GM12878 (cell line): ENCODE measurements around the gene ATG101. TPM values are rescaled to one million over a fixed set of nuclear protein-coding genes. Genes with fewer than 3 reads are reported as not detected.

Experiments
- ATAC-seq: fragments of 200-7000 bp; cut with Tn5 transposase; 3 replicates; pipeline ENCODE4 v1.9.1; 2020; ENCODE audit warnings: mild to moderate bottlenecking, moderate library complexity
- BruUV-seq: library from RNA; stranded (reverse); fragments of 400-500 nt; replicated peaks from 2 replicates; lab custom pipeline; 2021; lab: Mats Ljungman, UMichigan
- CTCF ChIA-PET: fragments of 300-600 bp; sonication (Branson Sonifier 250); formaldehyde crosslinking; extraction: SDS; loops from one replicate; lab custom pipeline; 2021; ENCODE audit warnings: inconsistent platforms; lab: Yijun Ruan, JAX
- POLR2A ChIA-PET: fragments of 350-600 bp; formaldehyde crosslinking; extraction: SDS; loops from one replicate; lab custom pipeline; 2021; ENCODE audit warnings: inconsistent platforms; lab: Charles Lee
- RAD21 ChIA-PET: fragments of 300-600 bp; sonication (Branson Sonifier 250); formaldehyde crosslinking; loops from one replicate; lab custom pipeline; 2023; ENCODE audit warnings: antibody characterized with exemption; ENCODE audit not compliant: unreplicated experiment; lab: Charles Lee
- SMC1A ChIA-PET: fragments of 300-600 bp; sonication (Branson Sonifier 250); formaldehyde crosslinking; loops from one replicate; lab custom pipeline; 2023; ENCODE audit not compliant: unreplicated experiment, uncharacterized antibody; lab: Charles Lee
- DNase-seq: peaks from one replicate; pipeline ENCODE4 v3.0.0-alpha.2; 2011; ENCODE audit warnings: low read depth, low spot score
- FAIRE-seq: peaks from 3 replicates; lab custom pipeline; 2011; peaks lifted over from hg19 to GRCh38; lab: Jason Lieb, UNC
- H2AFZ ChIP-seq: 2 replicates; pipeline ENCODE4 v1.6.0; 2011; ENCODE audit warnings: low read depth, low read length, control low read depth; ENCODE audit not compliant: control insufficient read depth
- H3K27ac ChIP-seq: 2 replicates; pipeline ENCODE4 v1.5.1; 2011; ENCODE audit warnings: control low read depth; ENCODE audit not compliant: control insufficient read depth, insufficient read depth
- H3K27me3 ChIP-seq, 2 experiments: replicated peaks in 1 of 2; 2 replicates each; pipeline versions ENCODE4 v1.6.0 to v1.6.1; 2011; ENCODE audit warnings: low read length in 1 of 2; ENCODE audit not compliant: control insufficient read depth in 2 of 2, insufficient read depth in 2 of 2
- H3K36me3 ChIP-seq, 2 experiments: 2 replicates each; pipeline ENCODE4 v1.5.1; 2011; ENCODE audit warnings: low read length in 1 of 2; ENCODE audit not compliant: control insufficient read depth in 2 of 2, insufficient read depth in 2 of 2
- H3K4me1 ChIP-seq: 2 replicates; pipeline ENCODE4 v1.6.1; 2011; ENCODE audit warnings: mild to moderate bottlenecking, low read length, moderate library complexity, mixed read lengths; ENCODE audit not compliant: control insufficient read depth, insufficient read depth
- H3K4me2 ChIP-seq: 2 replicates; pipeline ENCODE4 v1.6.0; 2011; ENCODE audit warnings: control low read depth; ENCODE audit not compliant: control insufficient read depth, insufficient read depth
- H3K4me3 ChIP-seq: fragments of 200-600 bp; sonication (generic); 2 replicates; pipeline ENCODE4 v1.5.1; 2016
- H3K79me2 ChIP-seq: 2 replicates; pipeline ENCODE4 v1.6.0; 2011; ENCODE audit warnings: low read length; ENCODE audit not compliant: control insufficient read depth, insufficient read depth
- H3K9ac ChIP-seq: 2 replicates; pipeline ENCODE4 v1.8.0; 2011; ENCODE audit warnings: low read length, control low read depth, mixed read lengths; ENCODE audit not compliant: control insufficient read depth, insufficient read depth
- H3K9me3 ChIP-seq: replicated peaks from 3 replicates; pipeline ENCODE4 v1.5.1; 2011; ENCODE audit warnings: mild to moderate bottlenecking, low read length; ENCODE audit not compliant: control insufficient read depth, insufficient read depth
- H4K20me1 ChIP-seq: 2 replicates; pipeline ENCODE4 v1.6.0; 2011; ENCODE audit not compliant: control insufficient read depth, insufficient read depth
- EED ChIP-seq: sonication (generic); IDR thresholded peaks from 2 replicates; pipeline ENCODE4 v1.6.1; 2016; ENCODE audit warnings: antibody characterized with exemption, low read depth
- ETV6 ChIP-seq, 2 experiments: fragments of 450-650 bp in 1 of 2; IDR thresholded peaks in 1 of 2; conservative IDR thresholded peaks in 1 of 2; 2 replicates each; pipeline ENCODE4 v1.6.1; 2014; ENCODE audit warnings: antibody characterized with exemption in 1 of 2, borderline replicate concordance in 1 of 2, low read depth in 1 of 2, mild to moderate bottlenecking in 1 of 2, moderate library complexity in 1 of 2
- GATAD2B ChIP-seq: fragments of 450-650 bp; conservative IDR thresholded peaks from 2 replicates; pipeline ENCODE4 v1.6.1; 2017; ENCODE audit warnings: low read depth, mild to moderate bottlenecking, moderate library complexity
- IKZF1 ChIP-seq: fragments of 450-650 bp; conservative IDR thresholded peaks from 2 replicates; pipeline ENCODE4 v1.6.1; 2017; ENCODE audit warnings: antibody characterized with exemption, mild to moderate bottlenecking
- IKZF2 ChIP-seq, 2 experiments: fragments of 450-650 bp; IDR thresholded peaks; 2 replicates each; pipeline ENCODE4 v1.6.1; 2017; ENCODE audit warnings: mild to moderate bottlenecking in 2 of 2, moderate library complexity in 2 of 2
- IRF4 ChIP-seq: IDR thresholded peaks from 2 replicates; pipeline ENCODE4 v1.6.1; 2011; ENCODE audit warnings: low read depth, low read length
- KLF5 ChIP-seq: fragments of 450-650 bp; IDR thresholded peaks from 2 replicates; pipeline ENCODE4 v1.6.1; 2014; ENCODE audit warnings: mild to moderate bottlenecking; ENCODE audit not compliant: partially characterized antibody
- MXI1 ChIP-seq: fragments of 150-350 bp; IDR thresholded peaks from 2 replicates; pipeline ENCODE4 v1.6.1; 2011; ENCODE audit warnings: low read depth, mild to moderate bottlenecking, inconsistent platforms, low read length, improper control_type of control experiment
- NFYB ChIP-seq: IDR thresholded peaks from 2 replicates; pipeline ENCODE4 v1.6.1; 2011; ENCODE audit warnings: low read depth, mild to moderate bottlenecking, low read length, improper control_type of control experiment, moderate library complexity; ENCODE audit not compliant: insufficient read depth
- POLR2AphosphoS2 ChIP-seq: IDR thresholded peaks from 2 replicates; pipeline ENCODE4 v1.6.1; 2011; ENCODE audit warnings: low read depth, mild to moderate bottlenecking, low read length, improper control_type of control experiment, moderate library complexity
- PRDM15 ChIP-seq: fragments of 450-650 bp; formaldehyde crosslinking; IDR thresholded peaks from 2 replicates; pipeline ENCODE4 v1.4.0; 2020; ENCODE audit warnings: mild to moderate bottlenecking, moderate library complexity
- SRF ChIP-seq, 2 experiments: IDR thresholded peaks; 2 replicates each; pipeline ENCODE4 v1.6.1; 2011; ENCODE audit warnings: low read depth in 2 of 2, low read length in 2 of 2, mild to moderate bottlenecking in 1 of 2, moderate library complexity in 1 of 2
- TCF12 ChIP-seq: IDR thresholded peaks from 2 replicates; pipeline ENCODE4 v1.6.1; 2011; ENCODE audit warnings: low read depth, mild to moderate bottlenecking, low read length
- WRNIP1 ChIP-seq: IDR thresholded peaks from 2 replicates; pipeline ENCODE4 v1.6.1; 2011; ENCODE audit warnings: low read depth, low read length, improper control_type of control experiment, borderline replicate concordance
- ZBTB4 ChIP-seq: fragments of 450-650 bp; formaldehyde crosslinking; IDR thresholded peaks from 2 replicates; pipeline ENCODE4 v1.4.0; 2022; ENCODE audit warnings: mild to moderate bottlenecking, moderate library complexity
- WGBS: methylation state at CpG from one replicate; pipeline ENCODE4 v1.1.6; 2016; ENCODE audit warnings: low lambda C conversion rate; ENCODE audit not compliant: insufficient replicate concordance, insufficient coverage; ENCODE audit errors: missing lambda C conversion rate; 5-methylcytosine and 5-hydroxymethylcytosine counted together
- in situ Hi-C: fragments of 300-500 bp; cut with MboI; formaldehyde crosslinking; loops from 9 replicates; pipeline ENCODE4 v1.14.3; 2018; ENCODE audit warnings: mixed read lengths
- intact Hi-C: fragments of 100-400 bp; cut with micrococcal nuclease; formaldehyde crosslinking; loops from one replicate; pipeline ENCODE4 v1.14.2; 2022; ENCODE audit not compliant: unreplicated experiment
- polyA plus RNA-seq, 11 experiments: library from polyadenylated mRNA; depleted of rRNA in 4 of 11; unstranded in 6 of 11; stranded (reverse) in 5 of 11; fragments of >200 nt; fragmentation: Nextera tagmentation in 4 of 11; fragmentation: Illumina TruSeq in 1 of 11; extraction: Ambion mirVana in 4 of 11; extraction: Trizol in 1 of 11; gene quantifications; 1 replicate in 1 of 11; 2 replicates in 10 of 11; pipeline versions ENCODE4 v1.2.1 to v1.2.3, GENCODE V29; 2011 to 2016; ENCODE audit warnings: inconsistent platforms in 2 of 11, missing spikeins in 2 of 11, low read depth in 1 of 11
- total RNA-seq, 4 experiments: library from RNA; depleted of rRNA in 3 of 4; stranded (reverse); fragments of >200 nt in 3 of 4; fragmentation: Illumina TruSeq in 1 of 4; extraction: Trizol in 1 of 4; gene quantifications; 2 replicates each; pipeline versions ENCODE4 v1.2.1 to v1.2.3, GENCODE V29; 2013 to 2021

Gene ATG101
- total and polyA plus RNA-seq, 10 of the 15 experiments (the other 5 are each of a cell fraction or from before 2014, with no cell fraction given) = 2.7 to 49.8 (median 35.3) TPM

- H3K4me3 ChIP-seq = peak overlapping the region; percentile 98
- TSS peak; percentile 77 for BruUV-seq
- ChIA-PET POLR2A (interaction anchor here (0.7 to 4.3 kb wide), 10 partner anchors 11 to 50 kb away, joined by 3 to 21 read pairs (median 3); partner anchors contain the start of gene NR4A1), CTCF (interaction anchor here (0.9 to 15.1 kb wide), 13 partner anchors 11 to 51 kb away, joined by 3 to 208 read pairs (median 7); partner anchors contain the start of gene NR4A1)
- FAIRE-seq = no peak
- peaks cover 0 to under 1% of the 10 kb centered on the region in 2 experiments; a peak in 2 of 4 replicates for H3K36me3 ChIP-seq
- no peak for DNase-seq
- intact Hi-C loops = no loop called here
- TF ChIP-seq TCF12 (no peak), SRF (IDR thresholded peaks at IDR 0.05; ENCODE audit: low read depth in 2 of 2, low read length in 2 of 2) (no peak), ZBTB4 (CRISPR knock-in tag) (no peak), IKZF1 (no peak), ETV6 (conservative IDR thresholded peaks at IDR 0.05 in 1 of 2, IDR thresholded peaks at IDR 0.05 in 1 of 2; ENCODE audit: borderline replicate concordance in 1 of 2, low read depth in 1 of 2) (no peak), NFYB (no peak), WRNIP1 (no peak), MXI1 (no peak), KLF5 (no peak), POLR2AphosphoS2 (no peak), EED (0 out of 2 replicates have a peak, but pooled peaks have one; percentile 24), IRF4 (no peak), IKZF2 (IDR thresholded peaks at IDR 0.05) (peak in 1 of 2 experiments; percentile 4; a peak in 1 of 4 replicates), GATAD2B (no peak), PRDM15 (CRISPR knock-in tag) (no peak)
- TF ChIP-seq, all 136 proteins: peak for 2
- Histone ChIP-seq H2AFZ (peak overlapping the region; percentile 98), H3K79me2 (peaks cover 41% of the 10 kb centered on the region), H3K4me2 (peak overlapping the region; percentile 97), H3K9ac (peak overlapping the region; percentile 86), H3K9me3 (no peaks in the 10 kb centered on the region), H4K20me1 (no peaks in the 10 kb centered on the region), H3K27ac (peak overlapping the region; percentile 95), H3K27me3 (no peaks in the 10 kb centered on the region; a peak in 1 of 4 replicates), H3K4me1 (peaks cover 13% of the 10 kb centered on the region)
- RAD21 ChIA-PET = interaction anchor here (0.9 to 5.4 kb wide), 12 partner anchors 11 to 53 kb away, joined by 3 to 35 read pairs (median 4); partner anchors contain the start of gene NR4A1
- SMC1A ChIA-PET = interaction anchor here (0.7 to 6.0 kb wide), 11 partner anchors 10 to 45 kb away, joined by 3 to 46 read pairs (median 7); partner anchors contain the start of gene NR4A1
- WGBS = 2% methylated on average over 34 of the region's 37 CpGs
- peak; percentile 46 for ATAC-seq
- in situ Hi-C loops = no loop called here
These were observed 577 bp downstream of the ATG101 start for GRCh38 chr12:52070185-52070925.
